Vagina (tissue), 2 donors: ENCODE data around the gene LRRC1.

Source experiments
- POLR2A ChIP-seq, 2 donors: fragments of 450-650 bp; IDR thresholded peaks; one replicate each; pipeline ENCODE4 v1.6.1; 2017; ENCODE audit warnings: antibody characterized with exemption in 2 of 2, mild to moderate bottlenecking in 2 of 2, moderate library complexity in 2 of 2
- POLR2AphosphoS5 ChIP-seq, 2 donors: sonication (generic); formaldehyde crosslinking; IDR thresholded peaks; one replicate each; pipeline ENCODE4 v1.9.0; 2017; ENCODE audit warnings: antibody characterized with exemption in 2 of 2, mild to moderate bottlenecking in 2 of 2, low read depth in 1 of 2; ENCODE audit not compliant: insufficient read depth in 1 of 2
- TF ChIP-seq, protein P1 (sequence below), 3 experiments: fragments of 450-650 bp in 2 of 3; fragments of 200-600 bp in 1 of 3; sonication (generic) in 1 of 3; IDR thresholded peaks; one replicate each; pipeline ENCODE4 v1.5.1; 2017 to 2019; ENCODE audit warnings: antibody characterized with exemption in 3 of 3, mild to moderate bottlenecking in 2 of 3, moderate library complexity in 2 of 3

DNA sequence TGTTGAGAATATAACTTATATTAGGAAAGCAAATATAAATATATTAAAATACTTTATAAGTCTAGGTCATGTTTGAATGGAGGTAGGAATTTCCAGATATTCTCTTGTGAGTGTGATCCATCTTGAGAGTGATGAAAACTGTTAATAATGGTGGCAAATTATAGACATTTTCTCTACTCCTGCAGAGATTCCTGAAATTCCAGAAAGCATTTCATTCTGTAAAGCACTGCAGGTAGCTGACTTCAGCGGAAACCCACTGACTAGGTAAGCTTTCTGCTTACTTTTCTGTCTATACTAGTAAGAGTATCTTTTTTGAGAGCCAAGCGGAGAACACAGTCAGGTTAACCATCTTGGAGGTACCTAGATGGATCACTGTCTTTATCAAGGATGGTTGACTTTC lies 84.0 kb downstream of the LRRC1 start:
- TF ChIP-seq, protein P1, sequence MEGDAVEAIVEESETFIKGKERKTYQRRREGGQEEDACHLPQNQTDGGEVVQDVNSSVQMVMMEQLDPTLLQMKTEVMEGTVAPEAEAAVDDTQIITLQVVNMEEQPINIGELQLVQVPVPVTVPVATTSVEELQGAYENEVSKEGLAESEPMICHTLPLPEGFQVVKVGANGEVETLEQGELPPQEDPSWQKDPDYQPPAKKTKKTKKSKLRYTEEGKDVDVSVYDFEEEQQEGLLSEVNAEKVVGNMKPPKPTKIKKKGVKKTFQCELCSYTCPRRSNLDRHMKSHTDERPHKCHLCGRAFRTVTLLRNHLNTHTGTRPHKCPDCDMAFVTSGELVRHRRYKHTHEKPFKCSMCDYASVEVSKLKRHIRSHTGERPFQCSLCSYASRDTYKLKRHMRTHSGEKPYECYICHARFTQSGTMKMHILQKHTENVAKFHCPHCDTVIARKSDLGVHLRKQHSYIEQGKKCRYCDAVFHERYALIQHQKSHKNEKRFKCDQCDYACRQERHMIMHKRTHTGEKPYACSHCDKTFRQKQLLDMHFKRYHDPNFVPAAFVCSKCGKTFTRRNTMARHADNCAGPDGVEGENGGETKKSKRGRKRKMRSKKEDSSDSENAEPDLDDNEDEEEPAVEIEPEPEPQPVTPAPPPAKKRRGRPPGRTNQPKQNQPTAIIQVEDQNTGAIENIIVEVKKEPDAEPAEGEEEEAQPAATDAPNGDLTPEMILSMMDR (IDR thresholded peaks at IDR 0.05): no peak
- TF ChIP-seq POLR2AphosphoS5 (IDR thresholded peaks at IDR 0.05; ENCODE audit: insufficient read depth in 1 of 2, low read depth in 1 of 2) (no peak), POLR2A (IDR thresholded peaks at IDR 0.05) (no peak)
